Common myeloid progenitor, CD34-positive (primary cell): ENCODE measurements around the gene BSCL2.

ENCODE experiments used
- CTCF ChIA-PET: fragments of 350-600 bp; sonication (Branson Sonifier 250); formaldehyde crosslinking; loops from one replicate; lab custom pipeline; 2021; ENCODE audit warnings: antibody characterized with exemption; lab: Charles Lee
- POLR2A ChIA-PET: fragments of 350-600 bp; sonication (Branson Sonifier 250); formaldehyde crosslinking; loops from one replicate; lab custom pipeline; 2021; ENCODE audit warnings: antibody characterized with exemption; lab: Charles Lee
- DNase-seq, 3 donors: peaks; one replicate each; pipeline versions ENCODE4 v3.0.0 to v3.0.0-alpha.2; 2013
- H3K27ac ChIP-seq, 2 experiments: 1 replicate in 1 of 2; 2 replicates in 1 of 2; pipeline ENCODE4 v1.7.0; 2013; ENCODE audit warnings: inconsistent platforms in 2 of 2, low read length in 2 of 2, mild to moderate bottlenecking in 2 of 2, low read depth in 1 of 2, moderate library complexity in 1 of 2; ENCODE audit not compliant: severe bottlenecking in 2 of 2, insufficient read depth in 1 of 2, poor library complexity in 1 of 2
- H3K27me3 ChIP-seq, 5 experiments: replicated peaks in 2 of 5; 1 replicate in 3 of 5; 2 replicates in 2 of 5; pipeline versions ENCODE4 v1.6.1 to v1.7.0; 2013; ENCODE audit warnings: low read length in 4 of 5, mild to moderate bottlenecking in 2 of 5, moderate library complexity in 2 of 5, inconsistent platforms in 1 of 5; ENCODE audit not compliant: insufficient read depth in 5 of 5, control insufficient read depth in 4 of 5
- H3K36me3 ChIP-seq, 4 experiments: 1 replicate in 2 of 4; 2 replicates in 2 of 4; pipeline versions ENCODE4 v1.6.1 to v1.7.0; 2013; ENCODE audit warnings: low read length in 3 of 4, control low read depth in 1 of 4, mild to moderate bottlenecking in 1 of 4; ENCODE audit not compliant: control insufficient read depth in 4 of 4, insufficient read depth in 4 of 4
- H3K4me1 ChIP-seq, 4 experiments: 1 replicate in 3 of 4; 2 replicates in 1 of 4; pipeline versions ENCODE4 v1.6.1 to v1.7.1; 2013; ENCODE audit warnings: low read length in 3 of 4, mild to moderate bottlenecking in 3 of 4, control low read depth in 1 of 4, inconsistent platforms in 1 of 4, moderate library complexity in 1 of 4; ENCODE audit not compliant: control insufficient read depth in 4 of 4, insufficient read depth in 4 of 4; ENCODE audit errors: control extremely low read depth in 1 of 4
- H3K4me3 ChIP-seq, 7 experiments: 1 replicate in 4 of 7; 2 replicates in 3 of 7; pipeline versions ENCODE4 v1.5.1 to v1.7.0; 2013; ENCODE audit warnings: mild to moderate bottlenecking in 7 of 7, low read length in 6 of 7, moderate library complexity in 6 of 7, inconsistent platforms in 2 of 7, low read depth in 2 of 7, control low read depth in 1 of 7; ENCODE audit not compliant: insufficient read depth in 4 of 7, control insufficient read depth in 1 of 7; ENCODE audit errors: extremely low read depth in 1 of 7
- H3K9me3 ChIP-seq, 5 experiments: 1 replicate in 4 of 5; 2 replicates in 1 of 5; pipeline versions ENCODE4 v1.6.1 to v1.7.1; 2013; ENCODE audit warnings: low read length in 4 of 5, mild to moderate bottlenecking in 2 of 5, inconsistent platforms in 1 of 5, low read depth in 1 of 5, moderate library complexity in 1 of 5; ENCODE audit not compliant: control insufficient read depth in 4 of 5, insufficient read depth in 2 of 5; ENCODE audit errors: control extremely low read depth in 1 of 5
- WGBS: methylation state at CpG from one replicate; pipeline ENCODE4 v1.1.5; 2013; ENCODE audit not compliant: insufficient coverage; 5-methylcytosine and 5-hydroxymethylcytosine counted together

Gene BSCL2

DNA sequence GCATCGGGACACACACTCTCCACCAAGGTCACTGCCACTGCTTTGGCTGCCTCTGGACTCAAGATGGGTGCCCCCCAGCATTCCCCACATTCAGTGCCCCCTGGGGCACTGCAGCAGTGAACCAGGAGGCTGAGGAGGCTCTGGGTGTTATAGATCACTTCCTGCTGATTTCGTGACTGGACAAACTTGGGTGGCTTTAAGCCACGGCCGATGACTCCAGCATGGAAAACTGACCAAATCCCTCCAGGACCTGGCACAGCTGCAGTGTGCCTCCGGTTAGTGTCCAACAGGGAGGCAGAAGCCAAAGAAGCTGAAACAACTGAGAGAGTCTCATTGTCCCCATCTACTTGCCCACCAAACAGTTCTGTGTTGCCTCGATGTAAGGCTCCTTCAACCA lies 59.6 kb downstream of the BSCL2 start:
- Histone ChIP-seq H3K9me3 (no peaks in the 10 kb centered on the region), H3K27me3 (no peaks in the 10 kb centered on the region), H3K36me3 (peaks cover 11 to 51% (median 26%) of the 10 kb centered on the region in 4 experiments), H3K27ac (no peak overlapping the region), H3K4me1 (peaks cover 0 to 36% (median 28%) of the 10 kb centered on the region in 4 experiments), H3K4me3 (no peak overlapping the region)
- 100% methylated on average over 6 of the region's 6 CpGs for WGBS
- ChIA-PET CTCF (interaction anchor here (1.0 to 6.0 kb wide), 7 partner anchors 8 to 139 kb away, joined by 4 to 33 read pairs (median 4); partner anchors contain the start of genes C11orf98, CSKMT, LBHD1 and UQCC3), POLR2A (interaction anchor here (3.0 kb wide), 1 partner anchor 17 kb away, joined by 23 read pairs; the partner anchor contains the start of genes C11orf98 and CSKMT)
- DNase-seq, result no peak

DNA sequence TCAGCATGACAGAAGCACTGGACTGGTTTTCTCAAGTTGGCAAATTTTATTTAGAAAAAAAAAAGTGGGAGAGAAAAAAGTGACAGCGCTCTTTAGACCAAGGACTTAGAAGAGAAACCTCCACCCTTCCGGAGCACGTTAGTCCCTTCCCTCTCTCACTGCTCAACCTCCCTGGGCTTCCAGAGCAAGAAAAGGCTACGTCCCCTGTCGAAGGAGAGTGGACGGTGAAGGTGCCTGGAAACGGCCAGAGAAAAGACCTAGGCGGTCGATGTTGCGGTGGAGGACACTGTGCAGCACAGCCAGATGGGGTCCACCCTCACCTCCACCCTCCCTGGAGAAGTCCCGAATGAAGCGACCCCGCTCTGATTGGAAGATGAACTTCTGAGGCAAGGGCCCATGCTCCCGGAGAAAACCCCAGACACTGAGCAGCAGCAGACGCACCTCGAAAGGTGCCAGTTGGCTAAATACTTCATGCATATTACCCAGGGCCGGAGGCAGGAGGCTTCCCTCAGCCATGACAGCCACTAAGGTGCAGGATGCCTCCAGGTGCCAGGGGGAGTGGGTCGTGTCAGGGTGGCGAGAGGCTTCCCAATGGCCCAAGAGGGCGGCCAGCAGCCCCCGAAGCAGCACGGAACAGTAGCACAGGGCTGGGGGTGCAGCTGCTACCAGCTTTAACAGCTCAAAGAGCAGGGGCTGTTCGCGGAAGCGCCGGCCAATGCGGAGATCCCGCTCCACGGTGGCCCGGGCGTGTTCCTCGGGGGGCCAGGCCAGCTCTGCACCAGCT lies 60.2 kb downstream of the BSCL2 start:
- Histone ChIP-seq H3K9me3 (no peaks in the 10 kb centered on the region), H3K4me3 (peak overlapping the region in 2 of 7 experiments; percentile 90 to 97), H3K27me3 (no peaks in the 10 kb centered on the region), H3K4me1 (peaks cover 0 to 31% (median 24%) of the 10 kb centered on the region in 4 experiments), H3K27ac (peak overlapping the region in 1 of 2 experiments; percentile 97), H3K36me3 (peaks cover 13 to 53% (median 26%) of the 10 kb centered on the region in 4 experiments)
- POLR2A ChIA-PET, result interaction anchor here (0.6 to 3.0 kb wide), 8 partner anchors 9 to 185 kb away, joined by 3 to 23 read pairs (median 4); partner anchors contain the start of genes B3GAT3, C11orf98, CSKMT and TUT1
- 87% methylated on average over 25 of the region's 32 CpGs for WGBS
- CTCF ChIA-PET, result interaction anchor here (1.0 to 6.0 kb wide), 7 partner anchors 9 to 139 kb away, joined by 4 to 33 read pairs (median 12); partner anchors contain the start of genes C11orf98, CSKMT, LBHD1 and TUT1
- no peak for DNase-seq

DNA sequence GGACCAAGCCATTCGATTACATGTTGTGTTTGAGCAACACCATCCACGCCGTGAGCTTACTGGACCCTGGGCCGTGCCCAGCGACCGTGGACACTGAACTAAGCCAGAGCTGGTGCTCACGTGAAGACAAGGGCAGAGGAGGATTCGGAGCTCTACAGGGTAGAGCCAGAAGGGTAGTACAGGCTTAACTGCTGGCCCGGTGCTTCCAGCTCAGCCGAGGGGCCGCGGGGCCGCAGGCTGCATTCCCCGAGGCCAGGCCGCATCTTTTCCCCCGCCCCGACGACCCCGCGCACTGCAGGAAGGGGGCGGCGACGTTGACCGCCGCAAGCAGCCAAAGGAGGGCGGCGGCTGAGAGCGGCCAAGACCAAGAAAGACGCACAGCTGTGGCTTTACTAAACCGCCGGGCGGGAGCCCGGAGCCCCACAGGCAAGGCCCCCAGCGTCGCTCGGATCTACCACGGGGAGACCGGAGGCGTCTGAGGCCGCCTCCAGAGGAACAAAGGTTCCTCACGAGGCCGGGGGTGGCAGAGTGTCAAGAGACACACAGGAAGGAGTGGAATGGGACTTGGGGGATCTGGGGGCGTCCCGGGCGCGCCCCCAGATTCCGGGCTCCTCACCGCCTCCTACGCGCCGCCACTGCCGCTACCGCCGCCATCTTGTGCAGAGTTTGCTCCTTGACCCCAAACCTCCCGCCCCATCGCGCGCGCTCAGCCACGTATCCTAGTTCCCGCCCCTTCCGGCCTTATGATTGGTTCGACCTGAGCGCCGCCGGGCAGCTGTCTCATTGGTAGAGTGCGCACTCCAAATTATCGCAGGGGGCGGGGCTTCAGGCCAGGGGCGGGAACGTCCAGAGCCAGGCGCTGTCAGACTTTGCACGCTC lies 61.0 kb downstream of the BSCL2 start, which contains the start of gene GANAB:
GANAB (minus strand) TSS at position 668 of the 879 bp plus-strand sequence; CDS start at position 654, 14 bp downstream.
- DNase-seq, result peak; percentile 98 to 99 (median 99)
- H3K9me3 ChIP-seq, result no peaks in the 10 kb centered on the region
- 0% methylated on average over 61 of the region's 73 CpGs for WGBS
- peak within 1 kb of the TSS; percentile 93 to 97 for H3K27ac ChIP-seq
- POLR2A ChIA-PET, result interaction anchor here (0.5 to 3.0 kb wide), 11 partner anchors 8 to 1624 kb away, joined by 3 to 23 read pairs (median 4); partner anchors contain the start of genes B3GAT3, C11orf98, CSKMT and TUT1
- CTCF ChIA-PET, result interaction anchor here (1.0 to 6.0 kb wide), 6 partner anchors 10 to 106 kb away, joined by 3 to 33 read pairs (median 12); partner anchors contain the start of genes B3GAT3, C11orf98, CSKMT and LBHD1
- H3K4me3 ChIP-seq, result peak within 1 kb of the TSS; percentile 81 to 100 (median 92)
- H3K4me1 ChIP-seq, result peaks cover 0 to 25% (median 21%) of the 10 kb centered on the region in 4 experiments
- no peaks in the 10 kb centered on the region for H3K27me3 ChIP-seq
- peaks cover 13 to 53% (median 26%) of the 10 kb centered on the region in 4 experiments for H3K36me3 ChIP-seq

DNA sequence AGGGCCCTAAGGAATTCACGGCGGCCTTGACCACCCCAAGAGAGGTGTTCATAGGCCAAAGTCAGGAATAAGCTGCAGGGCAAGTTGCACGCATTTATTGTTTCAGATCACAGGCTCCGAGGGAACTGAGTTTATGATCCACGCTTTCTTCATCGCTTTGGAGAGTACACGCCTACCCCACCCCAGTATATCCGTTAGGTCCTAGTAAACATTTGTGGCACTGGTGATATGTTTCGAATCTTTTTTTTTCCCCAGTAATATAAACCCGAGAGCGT lies 61.6 kb downstream of the BSCL2 start:
- peak in 1 of 3 donors; percentile 16 for DNase-seq
- Histone ChIP-seq H3K9me3 (no peaks in the 10 kb centered on the region), H3K4me1 (peaks cover 0 to 26% (median 24%) of the 10 kb centered on the region in 4 experiments), H3K36me3 (peaks cover 13 to 51% (median 26%) of the 10 kb centered on the region in 4 experiments), H3K27ac (peak overlapping the region; percentile 93 to 97), H3K27me3 (no peaks in the 10 kb centered on the region), H3K4me3 (peak overlapping the region; percentile 81 to 100 (median 92))
- ChIA-PET POLR2A (interaction anchor here (0.5 to 3.0 kb wide), 6 partner anchors 7 to 1625 kb away, joined by 3 to 23 read pairs (median 5); partner anchors contain the start of genes C11orf98, CSKMT, TUT1 and UQCC3), CTCF (interaction anchor here (1.0 to 6.0 kb wide), 6 partner anchors 10 to 106 kb away, joined by 3 to 33 read pairs (median 12); partner anchors contain the start of genes B3GAT3, C11orf98, CSKMT and LBHD1)
- WGBS, result 20% methylated on average over 11 of the region's 11 CpGs

DNA sequence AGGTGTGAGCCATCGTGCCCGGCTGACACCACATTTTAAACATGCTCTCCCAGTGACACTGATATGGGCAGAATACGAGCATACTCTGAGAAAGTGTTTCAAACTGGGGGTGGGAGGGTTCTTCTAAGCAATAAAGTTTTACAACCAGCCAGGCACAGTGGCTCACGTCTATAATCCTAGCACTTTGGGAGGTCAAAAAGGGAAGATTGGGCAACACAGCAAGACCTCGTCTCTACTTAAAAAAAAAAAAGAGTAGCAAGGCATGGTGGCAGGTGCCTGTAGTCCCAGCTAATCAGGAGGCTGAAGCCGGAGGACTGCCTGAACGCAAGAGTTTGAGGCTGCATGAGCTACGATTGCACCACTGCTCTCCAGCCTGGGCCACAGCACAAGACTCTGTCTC lies 63.0 kb downstream of the BSCL2 start:
- DNase-seq, result no peak
- CTCF ChIA-PET, result interaction anchor here (0.5 to 6.0 kb wide), 6 partner anchors 16 to 52 kb away, joined by 3 to 33 read pairs (median 8); partner anchors contain the start of genes C11orf98, CSKMT, LBHD1 and TUT1
- Histone ChIP-seq H3K4me1 (peaks cover 0 to 33% (median 30%) of the 10 kb centered on the region in 4 experiments), H3K4me3 (no peak overlapping the region), H3K9me3 (no peaks in the 10 kb centered on the region), H3K27ac (no peak overlapping the region), H3K36me3 (peaks cover 12 to 49% (median 20%) of the 10 kb centered on the region in 4 experiments), H3K27me3 (no peaks in the 10 kb centered on the region)
- WGBS, result 100% methylated on average over 5 of the region's 8 CpGs
- POLR2A ChIA-PET, result interaction anchor here (1.2 kb wide), 1 partner anchor 21 kb away, joined by 3 read pairs; no protein-coding TSS in a partner anchor
